Nephron (organoid): ENCODE data around the gene UACA.

Source experiments
- H3K27ac Mint-ChIP-seq, 3 experiments: 2 replicates each; pipeline ENCODE4 v1.8.0; 2020; ENCODE audit warnings: mixed read lengths in 3 of 3, mild to moderate bottlenecking in 2 of 3, moderate library complexity in 1 of 3
- H3K27me3 Mint-ChIP-seq: 2 replicates; pipeline ENCODE4 v1.8.0; 2021; ENCODE audit warnings: low read depth, mild to moderate bottlenecking, moderate library complexity, mixed read lengths
- H3K36me3 Mint-ChIP-seq: 2 replicates; pipeline ENCODE4 v1.8.0; 2020; ENCODE audit warnings: low read depth, mixed read lengths
- H3K4me1 Mint-ChIP-seq: 2 replicates; pipeline ENCODE4 v1.8.0; 2020; ENCODE audit warnings: mixed read lengths
- H3K4me3 Mint-ChIP-seq, 3 experiments: 2 replicates each; pipeline ENCODE4 v1.8.0; 2020; ENCODE audit warnings: mild to moderate bottlenecking in 3 of 3, mixed read lengths in 3 of 3, moderate library complexity in 2 of 3
- H3K9me3 Mint-ChIP-seq: 2 replicates; pipeline ENCODE4 v1.8.0; 2020; ENCODE audit warnings: mixed read lengths
- CTCF ChIP-seq, 3 experiments: fragments of 200-600 bp; sonication (generic); IDR thresholded peaks; one replicate each; pipeline ENCODE4 v1.5.0; 2021; ENCODE audit warnings: antibody characterized with exemption in 3 of 3; ENCODE audit not compliant: unreplicated experiment in 3 of 3

UACA gene

GRCh38 chr15:70788114-70789049 lies 25.0 kb upstream of the UACA start:
- Mint-ChIP-seq H3K4me1 (peaks cover 13% of the 10 kb centered on the region), H3K36me3 (no peaks in the 10 kb centered on the region), H3K4me3 (no peak overlapping the region), H3K9me3 (no peaks in the 10 kb centered on the region), H3K27ac (no peak overlapping the region), H3K27me3 (peaks cover 9% of the 10 kb centered on the region)
- TF ChIP-seq CTCF (IDR thresholded peaks at IDR 0.05; ENCODE audit: unreplicated experiment in 3 of 3) = no peak

GRCh38 chr15:70786996-70787395 lies 23.6 kb upstream of the UACA start:
- no peak overlapping the region for H3K27ac Mint-ChIP-seq
- H3K27me3 Mint-ChIP-seq = peaks cover 13% of the 10 kb centered on the region
- TF ChIP-seq CTCF (IDR thresholded peaks at IDR 0.05; ENCODE audit: unreplicated experiment in 3 of 3) = no peak
- no peaks in the 10 kb centered on the region for H3K9me3 Mint-ChIP-seq
- peaks cover 3% of the 10 kb centered on the region for H3K4me1 Mint-ChIP-seq
- no peaks in the 10 kb centered on the region for H3K36me3 Mint-ChIP-seq
- H3K4me3 Mint-ChIP-seq = no peak overlapping the region

- TF ChIP-seq CTCF (IDR thresholded peaks at IDR 0.05; ENCODE audit: unreplicated experiment in 3 of 3) = no peak
- no peaks in the 10 kb centered on the region for H3K4me1 Mint-ChIP-seq
- H3K4me3 Mint-ChIP-seq = no peak overlapping the region
- H3K9me3 Mint-ChIP-seq = no peaks in the 10 kb centered on the region
- no peaks in the 10 kb centered on the region for H3K36me3 Mint-ChIP-seq
- no peak overlapping the region for H3K27ac Mint-ChIP-seq
- H3K27me3 Mint-ChIP-seq = peaks cover 13% of the 10 kb centered on the region
Observed at GRCh38 chr15:70783610-70784022, 20.3 kb upstream of the UACA start.

GRCh38 chr15:70783041-70783440 lies 19.7 kb upstream of the UACA start:
- no peak overlapping the region for H3K27ac Mint-ChIP-seq
- H3K9me3 Mint-ChIP-seq = no peaks in the 10 kb centered on the region
- TF ChIP-seq CTCF (IDR thresholded peaks at IDR 0.05; ENCODE audit: unreplicated experiment in 3 of 3) = no peak
- H3K36me3 Mint-ChIP-seq = no peaks in the 10 kb centered on the region
- no peaks in the 10 kb centered on the region for H3K4me1 Mint-ChIP-seq
- H3K4me3 Mint-ChIP-seq = no peak overlapping the region
- peaks cover 13% of the 10 kb centered on the region for H3K27me3 Mint-ChIP-seq

- no peak for TF ChIP-seq CTCF (IDR thresholded peaks at IDR 0.05; ENCODE audit: unreplicated experiment in 3 of 3)
- peak overlapping the region in 1 of 3 experiments; percentile 3 for H3K4me3 Mint-ChIP-seq
- no peaks in the 10 kb centered on the region for H3K9me3 Mint-ChIP-seq
- H3K36me3 Mint-ChIP-seq = no peaks in the 10 kb centered on the region
- H3K4me1 Mint-ChIP-seq = no peaks in the 10 kb centered on the region
- peaks cover 13% of the 10 kb centered on the region for H3K27me3 Mint-ChIP-seq
- no peak overlapping the region for H3K27ac Mint-ChIP-seq
Observed at GRCh38 chr15:70781236-70781635, 17.9 kb upstream of the UACA start.
